Neutrophil (primary cell): ENCODE data around the gene BPIFB2.
"Not testable (repeated sequence)": the region's sequence is repeated elsewhere in the genome, so short reads cannot be mapped to it uniquely, and the experiment has no call there.

Experiments
- H3K27ac ChIP-seq: fragments of 200-600 bp; sonication (generic); 2 replicates; pipeline ENCODE4 v1.5.1; 2016; ENCODE audit warnings: mild to moderate bottlenecking, moderate library complexity
- H3K27me3 ChIP-seq: fragments of 200-600 bp; sonication (generic); 2 replicates; pipeline ENCODE4 v1.6.0; 2016; ENCODE audit warnings: mild to moderate bottlenecking
- H3K36me3 ChIP-seq: fragments of 200-600 bp; sonication (generic); 2 replicates; pipeline ENCODE4 v1.5.1; 2017
- H3K4me1 ChIP-seq, 2 experiments: fragments of 200-600 bp in 1 of 2; sonication (generic) in 1 of 2; 1 replicate in 1 of 2; 2 replicates in 1 of 2; pipeline versions ENCODE4 v1.5.1 to v1.6.1; 2013 to 2016; ENCODE audit warnings: low read depth in 1 of 2, low read length in 1 of 2, mild to moderate bottlenecking in 1 of 2, moderate library complexity in 1 of 2; ENCODE audit not compliant: control insufficient read depth in 1 of 2, insufficient read depth in 1 of 2
- H3K4me3 ChIP-seq, 2 experiments: fragments of 200-600 bp in 1 of 2; sonication (generic) in 1 of 2; 1 replicate in 1 of 2; 2 replicates in 1 of 2; pipeline ENCODE4 v1.5.1; 2013 to 2016; ENCODE audit warnings: low read depth in 1 of 2, low read length in 1 of 2, mild to moderate bottlenecking in 1 of 2, moderate library complexity in 1 of 2
- H3K9me3 ChIP-seq: fragments of 200-600 bp; sonication (generic); 2 replicates; pipeline ENCODE4 v1.5.1; 2016
- CTCF ChIP-seq: fragments of 200-600 bp; sonication (generic); IDR thresholded peaks from 2 replicates; pipeline ENCODE4 v1.5.1; 2016; ENCODE audit warnings: antibody characterized with exemption

BPIFB2 gene

DNA sequence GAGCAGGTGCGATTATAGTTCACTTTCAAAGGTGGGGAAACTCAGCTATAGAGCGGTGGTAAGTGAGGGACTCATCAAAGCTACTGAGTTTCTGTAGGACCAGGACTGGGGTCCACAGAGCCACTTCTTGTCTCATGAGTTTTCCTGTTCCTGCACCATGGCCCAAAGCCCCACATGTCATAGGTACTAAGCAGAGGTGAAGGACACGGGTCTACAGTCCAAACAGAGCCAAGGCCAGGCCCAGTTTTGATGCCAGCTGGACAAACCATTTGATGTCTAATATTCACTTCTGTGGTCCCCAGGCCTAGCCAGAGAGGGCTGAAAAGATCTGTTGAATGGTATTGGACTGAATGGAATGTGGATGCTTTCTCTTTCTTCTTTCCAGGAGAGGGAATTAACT lies 34.9 kb downstream of the BPIFB2 start:
- TF ChIP-seq CTCF: no peak
- Histone ChIP-seq H3K36me3 (no peaks in the 10 kb centered on the region), H3K4me3 (no peak overlapping the region), H3K27ac (no peak overlapping the region), H3K27me3 (no peaks in the 10 kb centered on the region), H3K9me3 (peaks cover 7% of the 10 kb centered on the region), H3K4me1 (no peaks in the 10 kb centered on the region)

DNA sequence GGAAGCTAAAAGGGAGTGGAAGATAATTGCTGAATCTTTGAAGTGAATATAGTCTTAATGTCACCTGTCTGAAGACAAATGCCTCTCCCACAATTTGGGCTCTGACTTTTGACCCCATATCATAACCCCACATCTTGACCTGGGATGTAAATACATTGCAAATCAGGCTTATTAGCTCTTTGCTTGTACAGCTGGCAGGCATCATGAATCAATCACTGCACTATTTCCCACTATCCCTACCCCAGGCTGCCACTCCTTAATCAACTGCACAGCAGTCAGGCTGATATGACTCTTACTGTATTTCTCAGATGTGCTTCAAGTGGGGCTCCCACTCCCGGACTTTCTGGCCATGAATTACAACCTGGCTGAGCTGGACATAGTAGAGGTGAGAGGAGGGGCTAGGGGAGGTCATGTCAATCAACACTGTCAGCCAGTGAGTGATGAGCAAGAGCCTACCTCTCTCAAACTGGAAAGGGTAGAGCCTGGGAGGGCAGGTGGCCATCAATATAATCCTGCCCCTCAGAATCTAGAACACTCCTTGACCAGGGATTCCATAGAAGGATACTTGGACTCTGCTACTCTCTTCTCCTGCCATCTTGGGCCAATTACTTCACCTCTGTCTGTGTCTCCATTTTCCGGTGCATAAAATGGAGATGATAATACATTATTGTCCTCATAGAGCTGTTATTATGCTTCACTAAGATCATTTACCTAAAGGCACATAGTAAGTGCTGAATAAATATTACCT lies 35.7 kb downstream of the BPIFB2 start:
- no peaks in the 10 kb centered on the region for H3K4me1 ChIP-seq
- TF ChIP-seq CTCF: no peak
- H3K4me3 ChIP-seq: no peak overlapping the region
- peaks cover 7% of the 10 kb centered on the region for H3K9me3 ChIP-seq
- no peaks in the 10 kb centered on the region for H3K27me3 ChIP-seq
- no peak overlapping the region for H3K27ac ChIP-seq
- no peaks in the 10 kb centered on the region for H3K36me3 ChIP-seq

DNA sequence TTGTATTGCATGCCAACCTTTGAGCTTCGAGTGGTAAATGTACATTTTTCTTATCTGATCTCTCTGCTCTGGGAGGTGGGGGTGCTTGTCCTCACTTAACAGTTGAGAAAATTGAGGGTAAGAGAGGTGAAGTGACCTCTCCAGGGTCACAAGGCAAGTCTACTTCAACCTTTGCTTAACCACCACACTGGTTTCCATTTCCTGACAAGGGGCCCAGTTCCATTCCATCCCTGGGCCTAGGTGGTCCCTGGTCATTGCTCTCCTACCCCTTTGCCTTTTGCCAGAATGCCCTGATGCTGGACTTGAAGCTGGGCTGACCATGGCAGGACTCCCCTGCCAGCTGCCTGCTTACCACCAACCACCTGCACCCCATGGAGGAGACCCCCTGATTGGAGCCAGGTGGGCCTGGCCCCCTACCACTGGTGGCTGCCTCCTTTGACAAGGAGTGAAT lies 36.3 kb downstream of the BPIFB2 start:
- Histone ChIP-seq H3K27ac (no peak overlapping the region), H3K36me3 (no peaks in the 10 kb centered on the region), H3K4me1 (no peaks in the 10 kb centered on the region), H3K4me3 (no peak overlapping the region), H3K27me3 (no peaks in the 10 kb centered on the region), H3K9me3 (peaks cover 7% of the 10 kb centered on the region)
- TF ChIP-seq CTCF: no peak

DNA sequence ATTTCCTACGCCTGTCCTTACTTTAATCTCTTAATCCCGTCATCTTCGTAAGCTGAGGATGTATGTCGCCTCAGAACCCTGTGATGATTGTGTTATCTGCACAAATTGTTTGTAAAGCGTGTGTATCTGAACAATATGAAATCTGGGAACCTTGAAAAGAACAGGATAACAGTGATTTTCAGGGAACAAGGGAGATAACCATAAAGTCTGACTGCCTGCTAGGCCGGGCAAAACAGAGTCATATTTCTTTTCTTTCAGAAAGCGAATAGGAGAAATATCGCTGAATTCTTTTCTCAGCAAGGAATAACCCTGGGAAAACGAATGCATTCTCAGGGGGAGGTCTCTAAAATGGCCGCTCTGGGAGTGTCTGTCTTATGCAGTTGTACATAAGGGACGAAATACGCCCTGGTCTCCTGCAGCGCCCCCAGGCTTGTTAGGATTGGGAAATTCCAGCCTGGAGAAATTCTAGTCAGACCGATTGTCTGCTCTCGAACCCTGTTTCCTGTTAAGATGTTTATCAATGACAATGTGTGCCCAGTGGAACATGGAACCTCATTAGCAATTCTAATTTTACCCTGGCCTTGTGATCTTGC lies 37.7 kb downstream of the BPIFB2 start:
- H3K27ac ChIP-seq, H3K27me3 ChIP-seq, H3K4me3 ChIP-seq, H3K4me1 ChIP-seq, H3K9me3 ChIP-seq, H3K36me3 ChIP-seq: not testable (repeated sequence)

GRCh38 chr20:33046412-33046811 lies 38.9 kb downstream of the BPIFB2 start:
- TF ChIP-seq CTCF: no peak
- no peaks in the 10 kb centered on the region for H3K36me3 ChIP-seq
- H3K27ac ChIP-seq: no peak overlapping the region
- H3K27me3 ChIP-seq: no peaks in the 10 kb centered on the region
- H3K9me3 ChIP-seq: peaks cover 7% of the 10 kb centered on the region
- no peak overlapping the region for H3K4me3 ChIP-seq
- H3K4me1 ChIP-seq: no peaks in the 10 kb centered on the region

GRCh38 chr20:33051333-33051732 lies 43.8 kb downstream of the BPIFB2 start:
- H3K4me3 ChIP-seq: no peak overlapping the region
- H3K9me3 ChIP-seq: no peaks in the 10 kb centered on the region
- TF ChIP-seq CTCF: no peak
- H3K27me3 ChIP-seq: no peaks in the 10 kb centered on the region
- H3K27ac ChIP-seq: no peak overlapping the region
- H3K36me3 ChIP-seq: no peaks in the 10 kb centered on the region
- H3K4me1 ChIP-seq: no peaks in the 10 kb centered on the region
